Skin epidermis (tissue), 12 donors: Measurements from ENCODE around the gene LRRC26.
A peak's percentile ranks its signal among the peaks of the same experiment; 100 is the strongest.

Experiments used
- H3K27ac ChIP-seq, 21 experiments: fragments of 200-600 bp; sonication (generic) in 11 of 21; one replicate each; pipeline ENCODE4 v1.5.0; 2020; ENCODE audit warnings: mild to moderate bottlenecking in 3 of 21, inconsistent platforms in 2 of 21, moderate library complexity in 2 of 21
- H3K4me3 ChIP-seq, 7 experiments: fragments of 200-600 bp; sonication (generic) in 2 of 7; one replicate each; pipeline ENCODE4 v1.5.0; 2020; ENCODE audit warnings: inconsistent platforms in 2 of 7, mild to moderate bottlenecking in 2 of 7, moderate library complexity in 1 of 7

LRRC26 gene

GRCh38 chr9:137200311-137201204 is 30.7 kb upstream of the LRRC26 start, which contains the start of gene TPRN:
Gene TPRN (minus strand): TSS chr9:137200741. CDS start chr9:137200711, 30 bp downstream.
- Histone ChIP-seq H3K4me3 (peak within 1 kb of the TSS; percentile 45 to 71 (median 58)), H3K27ac (peak within 1 kb of the TSS in 20 of 21 experiments; percentile 61 to 97 (median 82))

GRCh38 chr9:137199411-137200121 is 29.7 kb upstream of the LRRC26 start:
- Histone ChIP-seq H3K4me3 (peak overlapping the region; percentile 9 to 71 (median 27)), H3K27ac (peak overlapping the region in 7 of 21 experiments; percentile 7 to 65 (median 39))

GRCh38 chr9:137198902-137199283 is 29.0 kb upstream of the LRRC26 start:
- Histone ChIP-seq H3K27ac (peak overlapping the region in 5 of 21 experiments; percentile 11 to 51 (median 39)), H3K4me3 (no peak overlapping the region)

GRCh38 chr9:137198051-137198901 is 28.4 kb upstream of the LRRC26 start:
- Histone ChIP-seq H3K4me3 (no peak overlapping the region), H3K27ac (peak overlapping the region in 1 of 21 experiments; percentile 17)

DNA sequence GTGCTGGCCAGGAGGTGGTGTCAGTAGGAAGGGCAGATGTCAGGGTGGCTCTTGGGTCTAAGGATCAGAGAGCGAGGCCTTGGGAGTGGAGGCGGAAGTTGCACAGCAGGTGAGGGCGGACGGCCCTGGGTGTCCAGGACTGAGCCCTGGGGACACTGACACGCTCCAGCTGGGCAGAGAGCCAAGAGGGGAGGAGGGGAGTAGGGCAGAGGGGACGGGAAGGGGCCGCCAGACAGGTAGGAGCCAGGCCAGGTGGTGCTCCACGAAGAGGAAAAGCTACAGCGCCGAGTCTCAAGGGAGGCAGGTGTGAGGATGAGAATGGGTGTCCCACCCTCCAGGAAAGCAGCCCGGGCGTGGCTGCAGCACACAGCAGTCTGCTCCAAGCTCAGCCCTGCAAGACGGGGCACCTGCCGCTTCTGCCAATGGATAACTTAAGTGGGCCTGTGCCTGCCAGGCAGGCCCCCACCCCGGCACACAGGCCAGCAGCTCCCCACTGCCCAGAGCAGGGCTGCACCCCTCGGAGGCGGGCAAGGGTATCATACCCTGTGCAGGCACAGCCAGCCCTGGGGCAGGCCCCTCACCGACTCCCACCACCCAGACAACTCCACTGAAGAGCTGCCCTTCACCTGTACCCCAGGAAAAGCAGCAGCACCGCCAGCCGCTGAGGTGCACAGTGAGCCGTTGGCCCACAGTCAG is 25.8 kb upstream of the LRRC26 start:
- H3K4me3 ChIP-seq = peak overlapping the region in 1 of 7 experiments; percentile 16
- peak overlapping the region in 9 of 21 experiments; percentile 1 to 72 (median 50) for H3K27ac ChIP-seq

DNA sequence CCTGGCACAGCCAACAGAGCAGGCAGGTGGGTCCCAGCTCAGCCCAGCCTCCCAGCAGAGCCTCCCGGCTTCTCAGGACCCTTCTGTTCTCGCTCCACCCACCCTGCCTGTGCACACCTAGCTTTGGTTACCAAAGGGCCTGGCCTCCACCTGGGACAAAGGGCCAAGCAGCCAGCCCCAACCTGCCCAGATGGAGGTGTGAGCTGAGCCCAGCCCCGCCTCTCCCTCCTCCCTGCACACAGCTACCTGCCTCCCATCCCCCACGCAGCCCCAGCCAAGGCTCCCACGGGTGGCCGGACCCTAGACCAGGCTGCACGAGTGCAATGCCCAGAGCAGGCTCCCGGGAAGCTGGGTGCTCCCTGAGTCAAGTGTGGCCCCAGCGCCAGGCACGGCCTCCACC is 25.1 kb upstream of the LRRC26 start:
- peak overlapping the region in 1 of 7 experiments; percentile 16 for H3K4me3 ChIP-seq

GRCh38 chr9:137194388-137194787 is 24.5 kb upstream of the LRRC26 start:
- H3K27ac ChIP-seq = peak overlapping the region in 9 of 21 experiments; percentile 1 to 72 (median 36)
- H3K4me3 ChIP-seq = no peak overlapping the region

More for the DNA sequence above, 25.1 kb upstream of the LRRC26 start:
- peak overlapping the region in 10 of 21 experiments; percentile 1 to 72 (median 49) for H3K27ac ChIP-seq

- no peak overlapping the region for H3K4me3 ChIP-seq
- peak overlapping the region in 2 of 21 experiments; percentile 40 to 72 for H3K27ac ChIP-seq
Observed at GRCh38 chr9:137193771-137194170, 23.9 kb upstream of the LRRC26 start.

GRCh38 chr9:137192859-137193258 is 23.0 kb upstream of the LRRC26 start:
- no peak overlapping the region for H3K27ac ChIP-seq
- H3K4me3 ChIP-seq = no peak overlapping the region

GRCh38 chr9:137192448-137192780 is 22.6 kb upstream of the LRRC26 start:
- Histone ChIP-seq H3K27ac (no peak overlapping the region), H3K4me3 (no peak overlapping the region)

DNA sequence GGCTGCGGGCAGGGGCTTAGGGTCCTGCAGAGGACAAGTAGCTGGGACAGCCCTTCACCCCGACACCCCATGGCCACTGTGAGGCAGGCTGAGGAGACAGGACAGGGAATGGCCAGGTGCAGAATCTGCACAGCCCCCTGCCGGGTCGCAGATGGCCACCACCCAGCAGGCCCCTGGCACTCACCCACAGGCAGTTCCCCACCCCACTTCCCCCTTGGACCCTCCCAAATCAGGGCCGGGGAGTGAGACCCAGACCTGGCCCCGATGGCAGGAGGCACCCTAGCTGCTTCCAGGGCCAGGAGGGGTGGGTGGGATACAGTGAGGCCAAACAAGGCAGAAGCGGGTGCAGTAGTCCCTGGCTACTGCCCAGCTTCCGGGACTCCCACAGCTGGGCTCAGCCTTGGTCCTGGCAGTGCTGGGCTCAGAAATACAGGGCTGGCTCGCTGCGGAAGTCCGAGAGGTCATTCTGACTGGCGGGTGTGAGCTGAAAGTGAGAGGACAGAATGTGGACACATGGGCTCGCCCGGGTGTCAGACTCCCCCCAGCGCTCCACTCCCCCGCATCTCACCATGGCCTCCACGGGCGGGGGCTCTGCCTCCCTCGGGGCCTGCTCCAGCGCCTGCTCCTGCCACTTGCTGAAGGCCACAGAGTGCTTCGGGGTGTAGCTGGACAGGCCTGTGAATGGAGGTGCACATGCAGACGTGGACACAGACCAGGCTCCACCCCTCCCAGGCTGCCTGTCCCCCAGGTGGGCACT is 22.0 kb upstream of the LRRC26 start:
- H3K4me3 ChIP-seq = no peak overlapping the region
- H3K27ac ChIP-seq = peak overlapping the region in 1 of 21 experiments; percentile 32

DNA sequence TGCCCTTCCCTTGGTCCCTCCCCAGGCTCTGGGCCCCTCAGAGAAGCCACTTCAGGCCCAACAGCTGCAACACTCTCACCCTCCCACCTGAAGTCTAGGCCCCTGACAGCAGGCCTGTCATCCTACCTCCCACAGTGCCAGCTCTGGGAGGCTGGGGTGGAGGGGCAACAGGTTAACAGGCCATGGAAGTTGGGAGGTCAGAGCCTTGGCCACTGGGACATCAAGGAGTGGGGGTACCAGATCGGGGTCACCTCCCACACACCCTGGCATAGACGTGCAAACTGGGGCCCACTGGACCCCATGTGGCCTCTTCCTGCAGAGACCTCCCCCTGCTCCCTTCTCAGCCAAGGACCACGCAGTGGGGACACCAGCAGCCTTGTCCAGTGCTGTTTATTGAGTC is 21.4 kb upstream of the LRRC26 start:
- Histone ChIP-seq H3K27ac (peak overlapping the region in 2 of 21 experiments; percentile 32 to 97), H3K4me3 (no peak overlapping the region)

- H3K4me3 ChIP-seq = peak overlapping the region in 1 of 7 experiments; percentile 99
Observed at GRCh38 chr9:137190315-137190856, 20.5 kb upstream of the LRRC26 start.

GRCh38 chr9:137189297-137190295 is 19.7 kb upstream of the LRRC26 start:
- H3K4me3 ChIP-seq = peak overlapping the region; percentile 77 to 99 (median 90)
- peak overlapping the region; percentile 91 to 99 (median 97) for H3K27ac ChIP-seq

More at GRCh38 chr9:137190315-137190856, 20.5 kb upstream of the LRRC26 start:
- H3K27ac ChIP-seq = peak overlapping the region in 17 of 21 experiments; percentile 91 to 99 (median 97)

DNA sequence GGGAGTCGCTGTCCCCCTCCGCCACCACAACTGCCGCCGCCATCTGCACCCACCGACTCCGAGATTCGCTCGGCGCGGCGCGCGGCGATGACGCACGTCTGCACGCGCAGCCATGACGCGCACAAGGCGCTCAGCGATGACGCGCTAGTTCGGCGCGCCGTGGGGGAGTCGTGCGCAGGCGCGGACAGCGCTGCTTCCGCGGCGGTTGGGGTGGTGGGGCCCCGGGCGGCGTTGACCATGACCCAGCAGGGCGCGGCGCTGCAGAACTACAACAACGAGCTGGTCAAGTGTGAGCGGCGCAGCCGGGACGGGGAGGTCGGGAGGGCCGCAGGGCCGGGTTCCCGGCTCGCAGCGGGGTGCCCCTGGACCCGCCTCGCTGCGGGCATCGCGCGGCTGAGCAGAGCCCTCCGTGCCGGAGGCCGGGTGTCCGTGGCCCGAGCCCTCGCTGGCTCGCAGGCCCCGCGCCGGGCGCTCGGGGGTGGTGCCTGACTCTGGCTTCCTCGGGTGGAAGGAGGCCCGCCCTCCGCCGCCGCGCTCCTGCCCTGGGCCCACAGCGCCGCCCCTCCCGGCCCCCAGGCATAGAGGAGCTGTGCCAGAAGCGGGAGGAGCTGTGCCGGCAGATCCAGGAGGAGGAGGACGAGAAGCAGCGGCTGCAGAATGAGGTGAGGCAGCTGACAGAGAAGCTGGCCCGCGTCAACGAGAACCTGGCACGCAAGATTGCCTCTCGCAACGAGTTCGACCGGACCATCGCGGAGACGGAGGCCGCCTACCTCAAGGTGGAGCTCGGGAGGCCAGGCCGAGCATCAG is 18.8 kb upstream of the LRRC26 start, which contains the start of the genes ANAPC2 and SSNA1:
ANAPC2 (minus strand) TSS at position 71 of the 807 bp plus-strand sequence; CDS start at position 43, 28 bp downstream.
SSNA1 (plus strand) TSS at position 187 of the 807 bp plus-strand sequence; CDS start at position 238, 51 bp downstream.
- peak within 1 kb of the TSS; percentile 77 to 99 (median 90) for H3K4me3 ChIP-seq
- H3K27ac ChIP-seq = peak within 1 kb of the TSS; percentile 91 to 99 (median 97)
